ENCODE measurements around the gene ABHD2.

- TF ChIP-seq CTCF (IDR thresholded peaks at IDR 0.05; ENCODE audit: extremely low read depth in 1 of 2, insufficient read depth in 1 of 2, low read depth in 1 of 2, low read length in 2 of 2) (no peak), FOS (IDR thresholded peaks at IDR 0.05; ENCODE audit: borderline replicate concordance, insufficient read depth, low read length) (no peak), POLR2AphosphoS5 (IDR thresholded peaks at IDR 0.05; ENCODE audit: insufficient read depth, low read depth, low read length) (no peak)
Observed at GRCh38 chr15:89211678-89212170, 123.5 kb downstream of the ABHD2 start.

Data from endothelial cell of umbilical vein (primary cell).